NCI-H1105 (cell line): ENCODE results near the gene PALM.
A peak's percentile ranks its signal among the peaks of the same experiment; 100 is the strongest.
"Not testable (repeated sequence)": the region's sequence is repeated elsewhere in the genome, so short reads cannot be mapped to it uniquely, and the experiment has no call there.

ENCODE experiments used
- DNase-seq: peaks from one replicate; lab custom pipeline; 2025; lab: John Stamatoyannopoulos, UW

The PALM gene

GRCh38 chr19:732148-733069 lies 23.7 kb downstream of the PALM start:
- no peak for DNase-seq

- DNase-seq, result no peak
Observed at GRCh38 chr19:734716-735115, 26.0 kb downstream of the PALM start.

GRCh38 chr19:736125-736524 lies 27.4 kb downstream of the PALM start:
- DNase-seq, result no peak

GRCh38 chr19:737591-738093 lies 28.9 kb downstream of the PALM start:
- no peak for DNase-seq

GRCh38 chr19:738509-739128 lies 29.9 kb downstream of the PALM start:
- no peak for DNase-seq

GRCh38 chr19:739998-740715 lies 31.4 kb downstream of the PALM start:
- no peak for DNase-seq

GRCh38 chr19:740816-741505 lies 32.2 kb downstream of the PALM start:
- DNase-seq, result not testable (repeated sequence)

GRCh38 chr19:741506-742131 lies 32.9 kb downstream of the PALM start:
- DNase-seq, result no peak

GRCh38 chr19:742540-743075 lies 33.9 kb downstream of the PALM start:
- no peak for DNase-seq

- DNase-seq, result peak; percentile 68
Observed at GRCh38 chr19:743168-743687, 34.5 kb downstream of the PALM start.

GRCh38 chr19:745138-745537 lies 36.4 kb downstream of the PALM start:
- not testable (repeated sequence) for DNase-seq

- DNase-seq, result no peak
Observed at GRCh38 chr19:746208-746819, 37.6 kb downstream of the PALM start.

- DNase-seq, result no peak
Observed at GRCh38 chr19:746956-747355, 38.2 kb downstream of the PALM start.

- no peak for DNase-seq
Observed at GRCh38 chr19:747432-748273, 38.9 kb downstream of the PALM start.

GRCh38 chr19:748274-748598 lies 39.5 kb downstream of the PALM start:
- no peak for DNase-seq

- no peak for DNase-seq
Observed at GRCh38 chr19:749811-750210, 41.1 kb downstream of the PALM start.

GRCh38 chr19:750640-751423 lies 42.1 kb downstream of the PALM start, which contains the start of gene MISP:
Gene MISP (plus strand): TSS chr19:751112. CDS start chr19:756947, 5,835 bp downstream.
- peak; percentile 95 for DNase-seq

- no peak for DNase-seq
Observed at GRCh38 chr19:751501-752341, 43.0 kb downstream of the PALM start.
